Peyer's patch (tissue), 4 donors: Measurements from ENCODE around the gene PARVB. TPM values are rescaled to one million over a fixed set of nuclear protein-coding genes. Genes with fewer than 3 reads are reported as not detected.

Experiments used
- DNase-seq, 3 donors: peaks; one replicate each; pipeline ENCODE4 v3.0.0-alpha.2; 2017 to 2019
- H3K27ac ChIP-seq, 4 donors: fragments of 200-600 bp; sonication (generic); one replicate each; pipeline ENCODE4 v1.5.1; 2016 to 2019
- H3K27me3 ChIP-seq, 2 donors: fragments of 200-600 bp; sonication (generic); one replicate each; pipeline ENCODE4 v1.5.1; 2019
- H3K36me3 ChIP-seq, 3 donors: fragments of 200-600 bp; sonication (generic); one replicate each; pipeline ENCODE4 v1.5.1; 2016 to 2019
- H3K4me1 ChIP-seq, 4 donors: fragments of 200-600 bp; sonication (generic); one replicate each; pipeline ENCODE4 v1.5.1; 2016 to 2019
- H3K4me3 ChIP-seq, 4 donors: fragments of 200-600 bp; sonication (generic); 1 replicate in 3 of 4; 2 replicates in 1 of 4; pipeline ENCODE4 v1.5.1; 2016 to 2019; ENCODE audit warnings: mild to moderate bottlenecking in 1 of 4
- H3K9me3 ChIP-seq, 4 donors: fragments of 200-600 bp; sonication (generic); one replicate each; pipeline ENCODE4 v1.5.1; 2016 to 2019; ENCODE audit warnings: mild to moderate bottlenecking in 1 of 4
- POLR2A ChIP-seq, 2 donors: fragments of 450-650 bp; IDR thresholded peaks; one replicate each; pipeline ENCODE4 v1.5.1; 2017; ENCODE audit warnings: antibody characterized with exemption in 2 of 2, mild to moderate bottlenecking in 2 of 2, moderate library complexity in 2 of 2
- total RNA-seq, 4 donors: library from RNA; depleted of rRNA; stranded (reverse); fragments of >200 nt; gene quantifications; one replicate each; pipeline ENCODE4 v1.1.0, GENCODE V29; 2016
- TF ChIP-seq, protein P1 (sequence below), 6 experiments: fragments of 450-650 bp in 4 of 6; fragments of 200-600 bp in 2 of 6; sonication (generic) in 1 of 6; IDR thresholded peaks; one replicate each; pipeline ENCODE4 v1.5.1; 2017 to 2019; ENCODE audit warnings: antibody characterized with exemption in 6 of 6, mild to moderate bottlenecking in 3 of 6, moderate library complexity in 1 of 6

PARVB gene
- total RNA-seq, 4 donors from 2014 or later: 1.8 to 71.8 (median 7.7) TPM

DNA sequence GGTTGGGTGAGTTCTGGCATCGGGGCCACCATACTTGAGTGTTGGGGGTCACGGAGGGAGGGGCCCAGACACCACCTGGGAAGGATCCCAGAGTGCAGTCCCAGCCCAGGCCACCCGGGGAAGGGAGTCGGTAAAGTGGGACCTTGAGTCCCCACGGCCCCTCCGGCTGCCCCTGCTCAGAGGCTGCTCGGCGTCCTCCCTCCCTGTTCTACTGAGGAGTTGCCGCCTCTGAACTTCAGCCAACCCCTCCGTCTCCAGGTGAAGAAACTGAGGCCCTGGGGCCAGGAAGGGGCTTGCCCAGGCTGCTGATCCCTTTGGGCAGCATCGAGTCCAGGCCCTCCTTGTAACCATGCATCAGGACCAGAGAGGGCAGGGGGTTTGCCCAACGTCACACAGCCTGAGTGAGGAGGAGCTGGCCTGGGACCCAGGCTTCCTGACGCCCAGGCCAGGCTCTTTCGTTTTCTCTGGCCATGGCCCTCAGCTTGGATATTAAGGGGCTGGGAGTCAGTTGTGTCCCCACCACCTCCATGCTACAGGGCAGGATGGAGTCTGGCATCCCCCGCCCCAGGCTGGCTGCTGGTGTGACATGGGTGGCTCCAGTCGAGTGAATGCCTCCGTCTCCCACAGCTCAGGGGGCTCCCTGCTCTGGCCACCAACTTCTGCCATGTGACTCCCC lies 157.9 kb downstream of the PARVB start:
- no peaks in the 10 kb centered on the region for H3K27me3 ChIP-seq
- H3K36me3 ChIP-seq: no peaks in the 10 kb centered on the region
- peak overlapping the region; percentile 74 to 93 (median 81) for H3K27ac ChIP-seq
- no peak for DNase-seq
- peaks cover 0 to 4% (median 0%) of the 10 kb centered on the region in 4 donors for H3K4me1 ChIP-seq
- no peaks in the 10 kb centered on the region for H3K9me3 ChIP-seq
- TF ChIP-seq, protein P1, sequence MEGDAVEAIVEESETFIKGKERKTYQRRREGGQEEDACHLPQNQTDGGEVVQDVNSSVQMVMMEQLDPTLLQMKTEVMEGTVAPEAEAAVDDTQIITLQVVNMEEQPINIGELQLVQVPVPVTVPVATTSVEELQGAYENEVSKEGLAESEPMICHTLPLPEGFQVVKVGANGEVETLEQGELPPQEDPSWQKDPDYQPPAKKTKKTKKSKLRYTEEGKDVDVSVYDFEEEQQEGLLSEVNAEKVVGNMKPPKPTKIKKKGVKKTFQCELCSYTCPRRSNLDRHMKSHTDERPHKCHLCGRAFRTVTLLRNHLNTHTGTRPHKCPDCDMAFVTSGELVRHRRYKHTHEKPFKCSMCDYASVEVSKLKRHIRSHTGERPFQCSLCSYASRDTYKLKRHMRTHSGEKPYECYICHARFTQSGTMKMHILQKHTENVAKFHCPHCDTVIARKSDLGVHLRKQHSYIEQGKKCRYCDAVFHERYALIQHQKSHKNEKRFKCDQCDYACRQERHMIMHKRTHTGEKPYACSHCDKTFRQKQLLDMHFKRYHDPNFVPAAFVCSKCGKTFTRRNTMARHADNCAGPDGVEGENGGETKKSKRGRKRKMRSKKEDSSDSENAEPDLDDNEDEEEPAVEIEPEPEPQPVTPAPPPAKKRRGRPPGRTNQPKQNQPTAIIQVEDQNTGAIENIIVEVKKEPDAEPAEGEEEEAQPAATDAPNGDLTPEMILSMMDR (IDR thresholded peaks at IDR 0.05): no peak
- TF ChIP-seq POLR2A (IDR thresholded peaks at IDR 0.05): no peak
- H3K4me3 ChIP-seq: peak overlapping the region; percentile 49 to 64 (median 54)

DNA sequence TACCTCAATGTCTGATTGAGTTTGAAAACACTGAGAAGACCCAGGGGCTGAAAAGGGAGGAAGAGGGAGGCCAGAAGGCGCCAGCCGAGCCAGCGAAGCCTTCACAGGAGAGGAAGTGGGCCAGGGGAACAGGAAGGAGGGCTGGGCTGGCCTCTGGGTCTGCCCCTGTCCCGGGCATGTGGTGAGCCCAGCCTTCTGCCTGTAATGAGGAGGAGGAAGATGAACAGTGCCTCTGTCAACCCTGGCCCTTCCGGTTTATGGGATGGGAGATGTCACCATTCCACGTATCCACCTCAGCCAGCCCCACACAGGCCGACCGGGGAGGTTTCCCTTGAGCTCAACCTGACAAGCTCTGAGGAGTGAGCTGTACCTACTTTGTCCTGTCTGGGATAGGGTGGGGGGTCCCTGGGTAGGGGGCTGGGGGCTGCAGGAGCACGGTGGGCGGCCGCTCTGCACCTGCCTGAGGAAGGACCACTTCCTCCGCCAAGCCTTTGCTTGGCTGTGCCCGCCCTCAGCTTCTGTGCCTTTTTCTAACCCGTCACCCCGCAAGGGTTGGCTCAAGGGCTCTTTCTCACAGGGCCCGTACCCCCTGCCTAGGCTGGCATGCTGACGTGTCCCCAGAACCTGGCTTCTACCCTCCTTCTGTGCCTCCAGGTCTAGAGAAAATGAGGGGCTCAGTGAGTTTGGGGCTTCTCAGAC lies 158.6 kb downstream of the PARVB start:
- H3K4me1 ChIP-seq: peaks cover 0 to 4% (median 0%) of the 10 kb centered on the region in 4 donors
- peak overlapping the region; percentile 74 to 93 (median 81) for H3K27ac ChIP-seq

DNA sequence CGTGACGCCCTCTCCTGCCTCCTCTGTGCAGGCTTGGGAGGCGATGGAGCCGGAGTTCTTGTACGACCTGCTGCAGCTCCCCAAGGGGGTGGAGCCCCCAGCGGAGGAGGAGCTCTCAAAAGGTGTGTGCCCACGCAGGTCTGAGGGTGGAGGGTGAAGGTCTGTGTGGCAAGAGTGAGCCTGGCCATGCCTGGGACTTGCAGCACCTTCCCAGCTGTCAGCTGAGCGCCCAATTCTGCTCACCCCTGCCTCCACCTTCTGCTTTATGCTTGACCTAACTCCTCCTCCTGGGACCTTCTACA lies 159.1 kb downstream of the PARVB start:
- peak overlapping the region in 2 of 4 donors; percentile 49 to 64 for H3K4me3 ChIP-seq
- no peaks in the 10 kb centered on the region for H3K9me3 ChIP-seq
- H3K4me1 ChIP-seq: peaks cover 0 to 4% (median 0%) of the 10 kb centered on the region in 4 donors
- TF ChIP-seq, protein P1 (IDR thresholded peaks at IDR 0.05): no peak
- no peak for TF ChIP-seq POLR2A (IDR thresholded peaks at IDR 0.05)
- H3K27ac ChIP-seq: peak overlapping the region in 1 of 4 donors; percentile 93
- H3K27me3 ChIP-seq: no peaks in the 10 kb centered on the region
- DNase-seq: no peak
- no peaks in the 10 kb centered on the region for H3K36me3 ChIP-seq

More for the DNA sequence above, 158.6 kb downstream of the PARVB start:
- DNase-seq: peak in 2 of 3 donors; percentile 82 to 87
- Histone ChIP-seq H3K9me3 (no peaks in the 10 kb centered on the region), H3K36me3 (no peaks in the 10 kb centered on the region), H3K4me3 (peak overlapping the region; percentile 49 to 64 (median 54)), H3K27me3 (no peaks in the 10 kb centered on the region)
- TF ChIP-seq, protein P1 (IDR thresholded peaks at IDR 0.05): no peak
- TF ChIP-seq POLR2A (IDR thresholded peaks at IDR 0.05): no peak

DNA sequence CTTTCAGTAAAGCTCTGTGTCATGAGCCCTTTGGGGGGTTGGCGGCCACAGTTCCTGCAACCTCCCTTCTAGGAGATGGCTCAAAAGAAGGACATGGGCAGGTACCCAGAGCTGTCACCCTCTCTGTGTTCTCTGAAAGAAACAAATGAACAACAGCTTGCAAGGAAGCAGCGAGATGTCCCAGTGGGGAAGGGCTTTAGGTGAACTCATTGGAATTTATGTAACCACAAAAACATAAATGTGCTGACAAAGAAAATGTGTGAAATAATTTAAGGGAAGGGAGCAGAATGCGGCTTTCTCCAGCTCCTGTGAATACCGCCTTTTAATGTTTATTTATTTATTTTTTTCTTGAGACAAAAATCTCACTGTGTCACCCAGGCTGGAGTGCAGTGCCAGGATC lies 159.9 kb downstream of the PARVB start:
- Histone ChIP-seq H3K27ac (no peak overlapping the region), H3K27me3 (no peaks in the 10 kb centered on the region), H3K4me3 (no peak overlapping the region), H3K9me3 (no peaks in the 10 kb centered on the region), H3K36me3 (no peaks in the 10 kb centered on the region), H3K4me1 (peaks cover 0 to 4% (median 0%) of the 10 kb centered on the region in 4 donors)
- no peak for TF ChIP-seq POLR2A (IDR thresholded peaks at IDR 0.05)
- TF ChIP-seq, protein P1 (IDR thresholded peaks at IDR 0.05): no peak
- no peak for DNase-seq

DNA sequence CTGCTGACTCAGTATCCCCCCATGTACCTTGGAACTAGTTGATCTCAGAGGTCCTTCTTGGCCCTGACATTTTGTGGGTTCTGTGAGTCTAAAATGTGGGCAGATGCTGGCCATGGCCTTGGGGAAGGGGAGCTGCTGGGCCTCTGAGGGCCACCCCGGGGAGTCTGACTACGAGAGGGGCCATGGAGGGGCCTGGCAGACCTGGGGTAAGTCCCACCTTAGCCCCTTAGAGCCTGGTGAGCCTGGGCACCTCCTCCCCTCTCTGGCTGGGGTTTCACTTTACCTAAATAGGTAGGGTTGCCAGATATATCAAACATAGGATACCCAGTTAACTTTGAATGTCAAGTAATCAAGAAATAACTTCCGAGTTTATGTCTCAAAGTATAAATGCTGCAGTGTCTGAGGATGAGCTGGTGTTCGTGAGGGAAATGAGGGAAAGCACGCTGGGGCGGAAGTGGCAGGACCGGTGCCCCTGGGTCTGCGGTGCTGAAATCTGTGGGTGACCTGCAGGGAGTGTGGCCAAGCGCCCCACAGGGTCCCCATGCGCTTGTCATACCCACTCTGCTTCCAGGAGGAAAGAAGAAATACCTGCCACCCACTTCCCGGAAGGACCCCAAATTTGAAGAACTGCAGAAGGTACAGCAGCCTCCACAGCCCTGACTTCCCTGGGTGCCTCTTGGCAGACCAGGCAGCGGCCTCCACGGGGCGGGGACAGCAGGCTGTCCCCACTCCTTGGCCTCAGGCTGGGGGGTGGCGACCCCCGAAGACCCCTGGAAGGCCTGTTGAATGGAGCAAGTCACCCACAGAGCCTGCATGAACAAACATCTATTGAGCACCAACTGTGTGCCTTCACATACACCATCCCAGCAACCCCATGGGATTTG lies 161.4 kb downstream of the PARVB start:
- Histone ChIP-seq H3K36me3 (no peaks in the 10 kb centered on the region), H3K4me3 (no peak overlapping the region), H3K27me3 (no peaks in the 10 kb centered on the region), H3K9me3 (no peaks in the 10 kb centered on the region), H3K27ac (no peak overlapping the region), H3K4me1 (peaks cover 0 to 4% (median 0%) of the 10 kb centered on the region in 4 donors)
- peak in 1 of 3 donors; percentile 5 for DNase-seq
- no peak for TF ChIP-seq POLR2A (IDR thresholded peaks at IDR 0.05)
- TF ChIP-seq, protein P1 (IDR thresholded peaks at IDR 0.05): no peak
